ENCODE results near the gene NBL1.

DNA sequence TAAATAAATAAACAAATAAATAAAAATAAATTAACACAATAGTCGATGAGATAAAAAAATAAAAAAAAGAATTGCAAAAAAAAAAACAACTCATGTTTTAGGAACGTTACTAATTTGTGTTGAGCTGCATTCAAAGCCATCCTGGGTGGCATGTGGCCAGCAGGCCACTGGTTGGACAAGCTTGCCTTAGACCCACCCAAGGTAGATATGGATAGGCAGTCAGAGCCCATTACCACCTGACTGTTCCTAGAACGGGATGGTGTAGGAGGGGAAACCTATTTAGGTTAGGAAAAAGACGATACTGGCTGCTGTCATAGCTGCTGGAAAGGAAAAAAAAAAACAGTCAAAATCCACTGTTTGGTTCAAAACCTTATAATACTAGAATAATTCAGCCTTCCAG is 61.4 kb downstream of the NBL1 start:
- TF ChIP-seq RAD21 (IDR thresholded peaks at IDR 0.05; ENCODE audit: low read length), result no peak
- TF ChIP-seq, protein P1, sequence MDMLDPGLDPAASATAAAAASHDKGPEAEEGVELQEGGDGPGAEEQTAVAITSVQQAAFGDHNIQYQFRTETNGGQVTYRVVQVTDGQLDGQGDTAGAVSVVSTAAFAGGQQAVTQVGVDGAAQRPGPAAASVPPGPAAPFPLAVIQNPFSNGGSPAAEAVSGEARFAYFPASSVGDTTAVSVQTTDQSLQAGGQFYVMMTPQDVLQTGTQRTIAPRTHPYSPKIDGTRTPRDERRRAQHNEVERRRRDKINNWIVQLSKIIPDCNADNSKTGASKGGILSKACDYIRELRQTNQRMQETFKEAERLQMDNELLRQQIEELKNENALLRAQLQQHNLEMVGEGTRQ (IDR thresholded peaks at IDR 0.05; ENCODE audit: low read depth, low read length), result no peak
- no peak for TF ChIP-seq ELK1 (IDR thresholded peaks at IDR 0.05; ENCODE audit: borderline replicate concordance, low read depth, low read length)
- TF ChIP-seq, protein P2, sequence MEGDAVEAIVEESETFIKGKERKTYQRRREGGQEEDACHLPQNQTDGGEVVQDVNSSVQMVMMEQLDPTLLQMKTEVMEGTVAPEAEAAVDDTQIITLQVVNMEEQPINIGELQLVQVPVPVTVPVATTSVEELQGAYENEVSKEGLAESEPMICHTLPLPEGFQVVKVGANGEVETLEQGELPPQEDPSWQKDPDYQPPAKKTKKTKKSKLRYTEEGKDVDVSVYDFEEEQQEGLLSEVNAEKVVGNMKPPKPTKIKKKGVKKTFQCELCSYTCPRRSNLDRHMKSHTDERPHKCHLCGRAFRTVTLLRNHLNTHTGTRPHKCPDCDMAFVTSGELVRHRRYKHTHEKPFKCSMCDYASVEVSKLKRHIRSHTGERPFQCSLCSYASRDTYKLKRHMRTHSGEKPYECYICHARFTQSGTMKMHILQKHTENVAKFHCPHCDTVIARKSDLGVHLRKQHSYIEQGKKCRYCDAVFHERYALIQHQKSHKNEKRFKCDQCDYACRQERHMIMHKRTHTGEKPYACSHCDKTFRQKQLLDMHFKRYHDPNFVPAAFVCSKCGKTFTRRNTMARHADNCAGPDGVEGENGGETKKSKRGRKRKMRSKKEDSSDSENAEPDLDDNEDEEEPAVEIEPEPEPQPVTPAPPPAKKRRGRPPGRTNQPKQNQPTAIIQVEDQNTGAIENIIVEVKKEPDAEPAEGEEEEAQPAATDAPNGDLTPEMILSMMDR (conservative IDR thresholded peaks at IDR 0.05; ENCODE audit: low read depth, low read length), result no peak
- no peak for TF ChIP-seq RFX5 (IDR thresholded peaks at IDR 0.05; ENCODE audit: low read depth, low read length)
- no peak for TF ChIP-seq SMC3 (IDR thresholded peaks at IDR 0.05; ENCODE audit: low read depth, low read length)
- no peak for TF ChIP-seq POLR2A (IDR thresholded peaks at IDR 0.05; ENCODE audit: low read depth, low read length)
- TF ChIP-seq CHD1 (IDR thresholded peaks at IDR 0.05; ENCODE audit: low read depth, low read length), result no peak

Measured in IMR-90 (cell line).